Upper lobe of right lung (tissue), 1 donor: ENCODE data around the gene PBLD. TPM values are rescaled to one million over a fixed set of nuclear protein-coding genes. Genes with fewer than 3 reads are reported as not detected.
"Not testable (repeated sequence)": the region's sequence is repeated elsewhere in the genome, so short reads cannot be mapped to it uniquely, and the experiment has no call there.

Source experiments
- ATAC-seq: fragments of 200-7000 bp; cut with Tn5 transposase; one replicate; pipeline ENCODE4 v1.9.1; 2020; ENCODE audit warnings: mild to moderate bottlenecking, moderate library complexity
- DNase-seq: peaks from one replicate; pipeline ENCODE4 v3.0.0-alpha.2; 2020
- H3K27ac ChIP-seq: fragments of 200-600 bp; one replicate; pipeline ENCODE4 v1.8.0; 2022
- H3K27me3 ChIP-seq: fragments of 200-600 bp; one replicate; pipeline ENCODE4 v1.8.0; 2022; ENCODE audit warnings: mild to moderate bottlenecking
- H3K36me3 ChIP-seq: fragments of 200-600 bp; one replicate; pipeline ENCODE4 v1.8.0; 2022
- H3K4me1 ChIP-seq: fragments of 200-600 bp; one replicate; pipeline ENCODE4 v1.8.0; 2022
- H3K4me3 ChIP-seq: fragments of 200-600 bp; one replicate; pipeline ENCODE4 v1.8.0; 2022; ENCODE audit warnings: mild to moderate bottlenecking
- H3K9me3 ChIP-seq: fragments of 200-600 bp; one replicate; pipeline ENCODE4 v1.8.0; 2022
- intact Hi-C: fragments of 100-400 bp; cut with DNase I; formaldehyde crosslinking; loops from one replicate; pipeline ENCODE4 v1.11.0; 2022
- total RNA-seq: library from RNA; stranded (reverse); fragmentation: NEBNext Ultra II Directional; extraction: Animal tissue kit (Norgen Biotek cat#: 25700); gene quantifications from one replicate; pipeline ENCODE4 v1.2.1, GENCODE V29; 2021
- TF ChIP-seq, protein P1 (sequence below): fragments of 200-600 bp; IDR thresholded peaks from one replicate; pipeline ENCODE4 v1.8.0; 2022; ENCODE audit warnings: antibody characterized with exemption
- donor health status: DM: no; HTN: yes; CAD: no; lungs with severe emphysema.

The PBLD gene
- total RNA-seq, 1 donor from 2014 or later: 2.3 TPM

DNA sequence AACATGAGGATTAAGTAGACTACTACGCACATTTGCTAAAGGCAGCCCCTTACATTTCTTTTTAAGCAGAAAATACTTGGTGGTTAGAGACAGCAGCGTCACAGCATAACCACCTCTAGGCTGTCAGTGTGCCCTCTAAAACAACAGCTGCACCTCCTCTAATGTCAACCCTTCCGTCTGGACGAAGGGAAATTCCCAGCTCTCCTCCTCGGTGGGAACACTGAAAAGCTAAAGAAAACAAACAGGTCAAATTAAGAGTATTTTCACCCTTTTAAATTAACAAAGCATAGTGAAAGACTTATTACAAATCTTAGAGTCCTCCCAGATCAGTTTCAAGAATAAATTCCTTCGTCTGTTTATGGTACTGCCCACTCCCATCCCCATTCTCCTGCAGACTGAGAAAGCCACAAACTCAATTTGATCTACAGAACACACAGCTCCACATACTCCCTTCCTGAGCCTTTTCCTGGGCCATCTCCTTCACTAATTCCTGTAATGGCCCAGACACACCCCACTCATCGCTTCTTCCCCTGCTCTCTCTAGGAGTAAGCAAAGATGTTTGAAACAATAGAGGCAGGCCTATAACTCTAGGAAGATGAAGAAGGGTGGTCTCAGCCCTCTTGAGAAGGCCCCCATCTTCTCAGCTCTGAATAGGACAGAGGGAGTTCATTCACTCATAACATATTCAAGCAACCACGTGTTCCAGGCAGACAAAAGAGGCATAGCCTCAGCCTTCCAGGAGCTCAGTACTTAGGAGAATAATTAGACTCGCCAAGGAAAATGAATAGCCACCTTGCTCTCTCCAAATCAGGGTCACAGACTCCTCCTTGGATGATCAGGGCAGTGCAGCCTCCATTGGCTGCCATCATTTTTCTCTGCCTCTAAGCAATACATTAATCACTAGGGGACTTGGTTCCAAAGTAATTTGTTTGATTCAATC is 48.4 kb downstream of the PBLD start:
- H3K9me3 ChIP-seq: no peaks in the 10 kb centered on the region
- H3K4me1 ChIP-seq: no peaks in the 10 kb centered on the region
- intact Hi-C loops: no loop called here
- TF ChIP-seq, protein P1, sequence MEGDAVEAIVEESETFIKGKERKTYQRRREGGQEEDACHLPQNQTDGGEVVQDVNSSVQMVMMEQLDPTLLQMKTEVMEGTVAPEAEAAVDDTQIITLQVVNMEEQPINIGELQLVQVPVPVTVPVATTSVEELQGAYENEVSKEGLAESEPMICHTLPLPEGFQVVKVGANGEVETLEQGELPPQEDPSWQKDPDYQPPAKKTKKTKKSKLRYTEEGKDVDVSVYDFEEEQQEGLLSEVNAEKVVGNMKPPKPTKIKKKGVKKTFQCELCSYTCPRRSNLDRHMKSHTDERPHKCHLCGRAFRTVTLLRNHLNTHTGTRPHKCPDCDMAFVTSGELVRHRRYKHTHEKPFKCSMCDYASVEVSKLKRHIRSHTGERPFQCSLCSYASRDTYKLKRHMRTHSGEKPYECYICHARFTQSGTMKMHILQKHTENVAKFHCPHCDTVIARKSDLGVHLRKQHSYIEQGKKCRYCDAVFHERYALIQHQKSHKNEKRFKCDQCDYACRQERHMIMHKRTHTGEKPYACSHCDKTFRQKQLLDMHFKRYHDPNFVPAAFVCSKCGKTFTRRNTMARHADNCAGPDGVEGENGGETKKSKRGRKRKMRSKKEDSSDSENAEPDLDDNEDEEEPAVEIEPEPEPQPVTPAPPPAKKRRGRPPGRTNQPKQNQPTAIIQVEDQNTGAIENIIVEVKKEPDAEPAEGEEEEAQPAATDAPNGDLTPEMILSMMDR: no peak
- H3K27me3 ChIP-seq: no peaks in the 10 kb centered on the region
- no peak overlapping the region for H3K4me3 ChIP-seq
- DNase-seq: no peak
- no peaks in the 10 kb centered on the region for H3K36me3 ChIP-seq
- no peak for ATAC-seq
- H3K27ac ChIP-seq: no peak overlapping the region

DNA sequence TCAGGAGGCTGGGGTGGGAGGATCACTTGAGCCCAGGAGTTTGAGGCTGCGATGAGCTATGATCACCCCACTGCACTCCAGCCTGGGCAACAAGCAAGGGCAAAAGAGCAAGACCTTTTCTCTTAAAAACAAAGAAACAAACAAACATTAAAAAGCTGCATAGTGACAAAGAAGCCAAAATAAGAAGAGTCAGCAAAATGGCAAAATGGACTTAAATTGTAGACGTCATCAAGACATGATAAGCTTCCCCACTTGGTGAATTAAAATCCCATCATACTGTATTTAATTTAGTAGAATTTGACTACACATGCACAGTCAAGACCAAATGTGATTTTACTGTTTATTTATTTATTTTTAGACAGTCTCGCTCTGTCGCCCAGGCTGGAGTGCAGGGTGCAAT is 52.0 kb downstream of the PBLD start:
- TF ChIP-seq, protein P1: no peak
- Histone ChIP-seq H3K27ac (no peak overlapping the region), H3K4me1 (no peaks in the 10 kb centered on the region), H3K36me3 (no peaks in the 10 kb centered on the region), H3K9me3 (no peaks in the 10 kb centered on the region), H3K27me3 (no peaks in the 10 kb centered on the region), H3K4me3 (no peak overlapping the region)
- intact Hi-C loops: no loop called here
- ATAC-seq: no peak
- no peak for DNase-seq

DNA sequence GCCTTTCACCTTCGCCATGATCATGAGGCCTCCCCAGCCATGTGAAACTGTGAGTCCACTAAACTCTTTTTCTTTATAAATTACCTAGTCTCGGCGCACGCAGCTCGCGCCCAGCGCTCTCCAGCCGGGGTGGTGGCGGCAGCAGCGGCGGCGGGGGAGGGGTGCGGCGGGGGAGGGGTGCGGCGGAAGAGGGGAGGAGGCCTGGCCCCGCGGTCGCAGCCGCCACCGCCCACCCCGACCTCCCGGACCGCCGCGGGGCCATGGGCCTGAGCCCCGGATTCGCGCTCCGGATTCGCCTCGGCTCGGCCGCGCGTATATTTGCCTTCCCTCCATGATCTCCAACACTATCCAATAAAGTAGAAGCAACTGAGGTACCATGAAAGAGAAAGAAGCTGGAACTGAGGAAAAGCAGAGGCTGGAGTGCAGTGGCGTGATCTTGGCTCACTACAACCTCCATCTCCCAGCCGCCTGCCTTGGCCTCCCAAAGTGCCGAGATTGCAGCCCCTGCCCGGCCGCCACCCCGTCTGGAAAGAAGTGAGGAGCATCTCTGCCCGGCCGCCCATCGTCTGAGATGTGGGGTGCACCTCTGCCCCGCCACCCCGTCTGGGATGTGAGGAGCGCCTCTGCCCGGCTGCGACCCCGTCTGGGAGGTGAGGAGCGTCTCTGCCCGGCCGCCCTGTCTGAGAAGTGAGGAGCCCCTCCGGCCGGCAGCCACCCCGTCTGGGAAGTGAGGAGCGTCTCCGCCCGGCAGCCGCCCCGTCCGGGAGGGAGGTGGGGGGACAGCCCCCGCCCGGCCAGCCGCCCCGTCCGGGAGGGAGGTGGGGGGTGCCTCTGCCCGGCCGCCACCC is 53.6 kb downstream of the PBLD start:
- H3K36me3 ChIP-seq, H3K4me3 ChIP-seq, DNase-seq, H3K4me1 ChIP-seq, H3K9me3 ChIP-seq, ATAC-seq, intact Hi-C loops, H3K27me3 ChIP-seq, H3K27ac ChIP-seq: not testable (repeated sequence)

DNA sequence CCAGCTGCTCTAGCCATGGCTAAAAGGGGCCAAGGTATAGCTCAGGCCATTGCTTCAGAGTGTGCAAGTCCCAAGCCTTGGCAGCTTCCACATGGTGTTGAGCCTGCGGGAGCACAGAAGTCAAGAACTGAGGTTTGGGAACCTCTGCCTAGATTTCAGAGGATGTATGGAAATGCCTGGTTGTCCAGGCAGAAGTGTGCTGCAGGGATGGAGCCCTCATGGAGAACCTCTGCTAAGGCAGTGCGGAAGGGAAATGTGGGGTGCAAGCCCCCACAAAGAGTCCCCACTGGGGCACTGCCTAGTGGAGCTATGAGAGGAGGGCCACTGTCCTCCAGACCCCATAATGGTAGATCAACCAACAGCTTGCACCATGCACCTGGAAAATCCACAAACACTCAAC is 54.9 kb downstream of the PBLD start:
- H3K9me3 ChIP-seq, ATAC-seq, H3K36me3 ChIP-seq, H3K27me3 ChIP-seq, H3K4me3 ChIP-seq, DNase-seq, H3K4me1 ChIP-seq, intact Hi-C loops, H3K27ac ChIP-seq: not testable (repeated sequence)

DNA sequence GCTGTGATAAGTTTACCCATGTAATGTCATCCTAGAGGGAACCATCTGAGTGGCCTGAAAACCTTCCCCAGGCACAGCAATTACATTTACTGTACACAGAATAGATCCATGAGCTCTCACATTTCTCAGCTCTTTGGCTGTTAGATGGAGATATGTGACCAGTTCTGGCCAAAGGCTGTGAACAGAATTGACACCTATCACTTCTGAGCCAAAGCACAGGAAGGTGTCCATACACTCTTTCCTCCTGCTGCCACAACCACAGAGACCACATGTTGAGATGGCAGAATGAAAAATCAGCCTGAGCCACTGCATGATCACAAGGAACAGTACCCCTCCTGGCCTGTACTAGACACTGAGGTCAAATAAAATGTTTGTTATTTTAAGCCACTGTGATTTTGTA is 56.5 kb downstream of the PBLD start:
- ATAC-seq (no peak), DNase-seq (no peak)
- H3K36me3 ChIP-seq: no peaks in the 10 kb centered on the region
- no peaks in the 10 kb centered on the region for H3K9me3 ChIP-seq
- no peaks in the 10 kb centered on the region for H3K27me3 ChIP-seq
- H3K4me3 ChIP-seq: no peak overlapping the region
- no peaks in the 10 kb centered on the region for H3K4me1 ChIP-seq
- H3K27ac ChIP-seq: no peak overlapping the region
- intact Hi-C loops: no loop called here
- TF ChIP-seq, protein P1: no peak

DNA sequence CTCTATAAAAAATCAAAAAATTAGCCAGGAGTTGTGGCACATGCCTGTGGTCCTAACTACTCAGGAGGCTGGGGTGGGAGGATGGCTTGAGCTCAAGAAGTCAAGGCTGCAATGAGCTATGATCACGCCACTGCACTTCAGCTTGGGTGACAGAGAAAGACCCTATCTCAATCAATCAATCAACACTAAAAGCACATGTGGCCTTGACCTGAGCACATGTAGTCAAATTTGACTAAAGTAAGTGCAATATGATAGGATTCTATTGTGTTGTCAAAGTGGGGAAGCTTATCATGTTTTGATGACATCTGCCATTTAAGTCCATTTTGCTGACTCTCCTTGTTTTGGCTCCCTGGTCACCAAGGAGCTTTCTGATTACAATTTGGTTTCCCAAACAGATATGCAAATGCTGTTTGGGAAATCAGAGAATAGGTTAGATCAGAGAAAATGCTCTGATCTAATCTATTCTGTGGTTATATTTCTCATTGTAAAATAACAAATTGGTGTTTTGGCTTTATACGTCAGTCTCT is 57.1 kb downstream of the PBLD start:
- Histone ChIP-seq H3K4me3 (no peak overlapping the region), H3K4me1 (no peaks in the 10 kb centered on the region), H3K27ac (no peak overlapping the region), H3K27me3 (no peaks in the 10 kb centered on the region), H3K9me3 (no peaks in the 10 kb centered on the region), H3K36me3 (no peaks in the 10 kb centered on the region)
- ATAC-seq (no peak), DNase-seq (no peak)
- intact Hi-C loops: no loop called here
- TF ChIP-seq, protein P1: no peak
